Liver (tissue), 3 donors: Measurements from ENCODE around the gene EDC3.

Source experiments
- CTCF ChIP-seq: fragments of 150-350 bp; IDR thresholded peaks from 2 replicates; pipeline ENCODE4 v1.5.1; 2017; ENCODE audit warnings: improper control_type of control experiment, low read depth, low read length; ENCODE audit not compliant: missing input control
- NR2F2 ChIP-seq: IDR thresholded peaks from 2 replicates; pipeline ENCODE4 v1.6.1; 2016; ENCODE audit warnings: antibody characterized with exemption
- SP1 ChIP-seq: IDR thresholded peaks from 2 replicates; pipeline ENCODE4 v1.6.1; 2018; ENCODE audit warnings: antibody characterized with exemption, mild to moderate bottlenecking
- TAF1 ChIP-seq: conservative IDR thresholded peaks from 2 replicates; pipeline ENCODE4 v1.6.1; 2016; ENCODE audit warnings: antibody characterized with exemption, mild to moderate bottlenecking
- donor health status: healthy.
- donor health status: healthy.

- TF ChIP-seq SP1 (no peak), CTCF (no peak), NR2F2 (no peak), TAF1 (no peak)
Measured at GRCh38 chr15:74605795-74606150, 90.1 kb downstream of the EDC3 start.
